ENCODE data around the gene SPNS2.

SPNS2 gene

DNA sequence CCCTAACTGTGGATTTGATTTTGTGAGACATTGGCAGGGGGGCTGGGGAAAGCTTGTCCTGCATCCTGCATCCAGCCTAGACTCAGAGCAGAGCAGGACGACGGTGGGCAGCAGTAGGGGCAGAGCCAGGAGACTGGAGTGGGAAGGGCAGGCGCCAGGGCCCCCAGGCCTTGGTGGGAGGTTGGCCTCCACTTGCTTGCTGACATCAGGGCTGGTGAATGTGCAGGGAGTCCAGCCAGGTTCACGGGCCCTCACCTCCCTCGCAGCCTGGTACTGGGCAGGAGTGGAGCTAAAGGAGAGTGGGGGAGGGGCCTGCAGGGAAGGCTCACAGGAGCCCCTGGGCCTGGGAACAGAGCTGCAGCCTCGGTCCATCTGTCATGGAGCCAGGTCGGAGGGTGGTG, 83.4 kb downstream of the SPNS2 start:
- no peak overlapping the region for H2AFZ ChIP-seq (ENCODE audit: low read length)
- H3K4me3 ChIP-seq (ENCODE audit: low read length, poor library complexity, severe bottlenecking): no peak overlapping the region
- no peak overlapping the region for H3K4me2 ChIP-seq (ENCODE audit: low read depth, low read length, poor library complexity, severe bottlenecking)
- H3K9me3 ChIP-seq (ENCODE audit: insufficient read depth, low read depth, low read length): no peaks in the 10 kb centered on the region
- H3K4me1 ChIP-seq (ENCODE audit: insufficient read depth, low read length, poor library complexity, severe bottlenecking): no peaks in the 10 kb centered on the region
- no peaks in the 10 kb centered on the region for H3K27me3 ChIP-seq (ENCODE audit: insufficient read depth, low read length, poor library complexity, severe bottlenecking)
- H3K36me3 ChIP-seq (ENCODE audit: insufficient read depth, low read length): no peaks in the 10 kb centered on the region
- TF ChIP-seq, protein P1, sequence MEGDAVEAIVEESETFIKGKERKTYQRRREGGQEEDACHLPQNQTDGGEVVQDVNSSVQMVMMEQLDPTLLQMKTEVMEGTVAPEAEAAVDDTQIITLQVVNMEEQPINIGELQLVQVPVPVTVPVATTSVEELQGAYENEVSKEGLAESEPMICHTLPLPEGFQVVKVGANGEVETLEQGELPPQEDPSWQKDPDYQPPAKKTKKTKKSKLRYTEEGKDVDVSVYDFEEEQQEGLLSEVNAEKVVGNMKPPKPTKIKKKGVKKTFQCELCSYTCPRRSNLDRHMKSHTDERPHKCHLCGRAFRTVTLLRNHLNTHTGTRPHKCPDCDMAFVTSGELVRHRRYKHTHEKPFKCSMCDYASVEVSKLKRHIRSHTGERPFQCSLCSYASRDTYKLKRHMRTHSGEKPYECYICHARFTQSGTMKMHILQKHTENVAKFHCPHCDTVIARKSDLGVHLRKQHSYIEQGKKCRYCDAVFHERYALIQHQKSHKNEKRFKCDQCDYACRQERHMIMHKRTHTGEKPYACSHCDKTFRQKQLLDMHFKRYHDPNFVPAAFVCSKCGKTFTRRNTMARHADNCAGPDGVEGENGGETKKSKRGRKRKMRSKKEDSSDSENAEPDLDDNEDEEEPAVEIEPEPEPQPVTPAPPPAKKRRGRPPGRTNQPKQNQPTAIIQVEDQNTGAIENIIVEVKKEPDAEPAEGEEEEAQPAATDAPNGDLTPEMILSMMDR (conservative IDR thresholded peaks at IDR 0.05; ENCODE audit: low read length): no peak
- TF ChIP-seq EZH2phosphoT487 (IDR thresholded peaks at IDR 0.05; ENCODE audit: borderline replicate concordance): no peak
- H3K9me2 ChIP-seq (replicated peaks; ENCODE audit: low read depth, low read length): no peaks in the 10 kb centered on the region
- H4K20me1 ChIP-seq (ENCODE audit: insufficient read depth, low read length, poor library complexity, severe bottlenecking): no peaks in the 10 kb centered on the region
- no peaks in the 10 kb centered on the region for H3K79me2 ChIP-seq (ENCODE audit: insufficient read depth, low read length)
- no peaks in the 10 kb centered on the region for H3F3A ChIP-seq (ENCODE audit: low read depth)
- H3K9ac ChIP-seq (ENCODE audit: low read depth, low read length, poor library complexity, severe bottlenecking): no peak overlapping the region

DNA sequence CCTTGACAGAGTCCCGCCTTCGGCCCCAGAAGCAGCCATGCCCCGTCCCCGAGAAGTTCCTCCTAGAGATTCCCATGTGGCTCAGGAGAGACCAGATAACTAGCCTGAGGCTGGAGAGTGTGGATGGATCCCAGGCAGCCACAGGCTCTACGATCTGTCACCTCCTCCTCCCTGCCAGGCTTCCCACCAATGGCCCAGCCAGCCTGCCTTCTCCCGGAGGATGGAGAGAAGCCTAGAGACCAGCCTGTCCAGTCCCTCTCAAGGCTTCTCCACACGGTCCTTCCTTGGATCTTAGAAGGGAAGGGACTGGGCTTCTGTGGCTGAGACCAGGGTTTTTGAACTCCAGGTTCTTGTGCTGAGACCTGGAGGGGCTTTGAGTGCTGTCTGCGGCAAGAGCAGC, 84.0 kb downstream of the SPNS2 start:
- Histone ChIP-seq H3K27me3 (ENCODE audit: insufficient read depth, low read length, poor library complexity, severe bottlenecking) (no peaks in the 10 kb centered on the region), H3K4me2 (ENCODE audit: low read depth, low read length, poor library complexity, severe bottlenecking) (no peak overlapping the region)
- no peak for TF ChIP-seq EZH2phosphoT487 (IDR thresholded peaks at IDR 0.05; ENCODE audit: borderline replicate concordance)
- TF ChIP-seq, protein P1 (conservative IDR thresholded peaks at IDR 0.05; ENCODE audit: low read length): no peak

DNA sequence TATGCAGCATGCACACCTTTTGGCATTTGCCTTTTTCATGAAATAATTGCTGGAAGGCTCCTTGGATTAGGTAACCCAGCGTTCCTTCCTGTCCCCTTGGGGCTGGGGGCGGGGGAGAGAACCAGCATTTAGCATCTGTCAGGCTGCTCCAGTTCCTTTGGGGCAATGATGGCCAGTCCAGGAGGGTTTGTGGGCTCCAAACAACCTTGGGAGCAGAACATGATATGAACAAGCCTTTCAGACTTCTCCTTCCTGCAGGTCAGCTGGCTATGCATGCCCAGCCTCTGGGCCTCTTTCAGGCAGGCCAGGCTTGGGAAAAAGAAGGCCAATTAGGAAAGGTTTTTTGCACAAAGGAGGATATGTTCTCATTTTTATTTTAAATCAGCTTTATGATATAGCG, 84.5 kb downstream of the SPNS2 start:
- H3K79me2 ChIP-seq (ENCODE audit: insufficient read depth, low read length): no peaks in the 10 kb centered on the region
- H3K9me2 ChIP-seq (replicated peaks; ENCODE audit: low read depth, low read length): no peaks in the 10 kb centered on the region
- H3K4me1 ChIP-seq (ENCODE audit: insufficient read depth, low read length, poor library complexity, severe bottlenecking): no peaks in the 10 kb centered on the region
- no peaks in the 10 kb centered on the region for H3K9me3 ChIP-seq (ENCODE audit: insufficient read depth, low read depth, low read length)
- H3F3A ChIP-seq (ENCODE audit: low read depth): no peaks in the 10 kb centered on the region
- H2AFZ ChIP-seq (ENCODE audit: low read length): no peak overlapping the region
- no peaks in the 10 kb centered on the region for H3K36me3 ChIP-seq (ENCODE audit: insufficient read depth, low read length)
- no peak overlapping the region for H3K4me3 ChIP-seq (ENCODE audit: low read length, poor library complexity, severe bottlenecking)
- no peaks in the 10 kb centered on the region for H4K20me1 ChIP-seq (ENCODE audit: insufficient read depth, low read length, poor library complexity, severe bottlenecking)
- no peaks in the 10 kb centered on the region for H3K27me3 ChIP-seq (ENCODE audit: insufficient read depth, low read length, poor library complexity, severe bottlenecking)
- H3K4me2 ChIP-seq (ENCODE audit: low read depth, low read length, poor library complexity, severe bottlenecking): no peak overlapping the region
- no peak overlapping the region for H3K9ac ChIP-seq (ENCODE audit: low read depth, low read length, poor library complexity, severe bottlenecking)
- no peak for TF ChIP-seq EZH2phosphoT487 (IDR thresholded peaks at IDR 0.05; ENCODE audit: borderline replicate concordance)
- TF ChIP-seq, protein P1 (conservative IDR thresholded peaks at IDR 0.05; ENCODE audit: low read length): no peak

More for the DNA sequence above, 84.0 kb downstream of the SPNS2 start:
- no peak overlapping the region for H3K9ac ChIP-seq (ENCODE audit: low read depth, low read length, poor library complexity, severe bottlenecking)
- H3K36me3 ChIP-seq (ENCODE audit: insufficient read depth, low read length): no peaks in the 10 kb centered on the region
- H4K20me1 ChIP-seq (ENCODE audit: insufficient read depth, low read length, poor library complexity, severe bottlenecking): no peaks in the 10 kb centered on the region
- H3K79me2 ChIP-seq (ENCODE audit: insufficient read depth, low read length): no peaks in the 10 kb centered on the region
- no peaks in the 10 kb centered on the region for H3K9me3 ChIP-seq (ENCODE audit: insufficient read depth, low read depth, low read length)
- H3K4me1 ChIP-seq (ENCODE audit: insufficient read depth, low read length, poor library complexity, severe bottlenecking): no peaks in the 10 kb centered on the region
- no peak overlapping the region for H3K4me3 ChIP-seq (ENCODE audit: low read length, poor library complexity, severe bottlenecking)
- H3K9me2 ChIP-seq (replicated peaks; ENCODE audit: low read depth, low read length): no peaks in the 10 kb centered on the region
- H3F3A ChIP-seq (ENCODE audit: low read depth): no peaks in the 10 kb centered on the region
- H2AFZ ChIP-seq (ENCODE audit: low read length): no peak overlapping the region
